IPS-20b (cell line): ENCODE measurements around the gene GABARAP.

Source experiments
- H3K27ac ChIP-seq: one replicate; pipeline ENCODE4 v1.5.1; 2013; ENCODE audit warnings: low read length
- H3K27me3 ChIP-seq: 2 replicates; pipeline ENCODE4 v1.6.1; 2013; ENCODE audit warnings: mild to moderate bottlenecking, low read length, inconsistent platforms; ENCODE audit not compliant: insufficient read depth
- H3K36me3 ChIP-seq: 2 replicates; pipeline ENCODE4 v1.6.1; 2013; ENCODE audit warnings: low read depth, mild to moderate bottlenecking, inconsistent platforms, low read length, moderate library complexity; ENCODE audit not compliant: insufficient read depth
- H3K4me1 ChIP-seq: 2 replicates; pipeline ENCODE4 v1.6.1; 2013; ENCODE audit warnings: mild to moderate bottlenecking, control low read depth, inconsistent platforms, low read length, moderate library complexity; ENCODE audit not compliant: insufficient read depth
- H3K4me3 ChIP-seq: 2 replicates; pipeline ENCODE4 v1.5.1; 2013; ENCODE audit warnings: mild to moderate bottlenecking, low read length, inconsistent platforms
- H3K9ac ChIP-seq: 2 replicates; pipeline ENCODE4 v1.6.1; 2013; ENCODE audit warnings: low read depth, mild to moderate bottlenecking, inconsistent platforms, low read length, moderate library complexity
- H3K9me3 ChIP-seq: 2 replicates; pipeline ENCODE4 v1.6.1; 2013; ENCODE audit warnings: mild to moderate bottlenecking, low read depth, low read length, inconsistent platforms; ENCODE audit not compliant: insufficient read depth

GABARAP gene

DNA sequence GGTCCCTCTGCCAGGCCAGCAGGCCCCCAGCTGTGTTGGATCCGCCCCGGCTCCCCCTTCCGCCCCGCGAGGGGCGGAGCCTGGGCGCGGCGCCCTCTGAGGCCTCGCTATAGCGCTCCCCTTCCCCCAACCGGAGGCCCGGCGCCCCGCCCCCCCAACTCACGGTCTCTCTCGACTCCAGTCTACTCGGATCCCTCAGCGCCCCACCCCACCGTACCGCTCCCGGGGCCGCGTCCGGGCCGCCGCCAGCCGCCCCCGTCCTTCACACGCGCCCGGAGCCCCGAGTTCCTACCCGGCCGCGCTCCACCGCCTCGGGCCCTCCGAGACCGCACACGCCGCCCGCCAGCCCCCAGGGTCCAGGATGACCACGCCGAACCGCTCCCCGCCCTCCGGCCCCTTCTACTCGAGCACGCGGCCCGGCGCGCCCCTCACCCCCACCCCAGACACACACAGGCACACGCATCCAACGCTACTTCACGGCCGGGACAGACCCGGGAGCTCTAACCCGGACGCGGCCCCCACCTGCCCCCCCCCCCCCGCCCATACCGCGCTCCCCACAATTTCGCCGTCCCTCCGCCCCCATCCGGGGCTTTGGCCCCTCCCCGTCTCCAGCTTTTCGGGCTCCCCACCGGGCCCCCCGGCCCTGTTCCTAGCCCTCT, 4.4 kb downstream of the GABARAP start:
- H3K9ac ChIP-seq = peak overlapping the region; percentile 72; the same call in 1 of the 2 replicates
- peak overlapping the region; percentile 72 for H3K27ac ChIP-seq
- peaks cover 39% of the 10 kb centered on the region for H3K36me3 ChIP-seq
- no peaks in the 10 kb centered on the region for H3K9me3 ChIP-seq
- peaks cover 24% of the 10 kb centered on the region for H3K4me1 ChIP-seq
- H3K4me3 ChIP-seq = peak overlapping the region; percentile 98
- no peaks in the 10 kb centered on the region for H3K27me3 ChIP-seq

- Histone ChIP-seq H3K27ac (peak overlapping the region; percentile 72), H3K4me3 (peak overlapping the region; percentile 68), H3K4me1 (peaks cover 24% of the 10 kb centered on the region), H3K27me3 (no peaks in the 10 kb centered on the region), H3K36me3 (peaks cover 39% of the 10 kb centered on the region), H3K9me3 (no peaks in the 10 kb centered on the region), H3K9ac (peak overlapping the region; percentile 70; the same call in 1 of the 2 replicates)
Measured at GRCh38 chr17:7237266-7237760, 4.9 kb downstream of the GABARAP start.

DNA sequence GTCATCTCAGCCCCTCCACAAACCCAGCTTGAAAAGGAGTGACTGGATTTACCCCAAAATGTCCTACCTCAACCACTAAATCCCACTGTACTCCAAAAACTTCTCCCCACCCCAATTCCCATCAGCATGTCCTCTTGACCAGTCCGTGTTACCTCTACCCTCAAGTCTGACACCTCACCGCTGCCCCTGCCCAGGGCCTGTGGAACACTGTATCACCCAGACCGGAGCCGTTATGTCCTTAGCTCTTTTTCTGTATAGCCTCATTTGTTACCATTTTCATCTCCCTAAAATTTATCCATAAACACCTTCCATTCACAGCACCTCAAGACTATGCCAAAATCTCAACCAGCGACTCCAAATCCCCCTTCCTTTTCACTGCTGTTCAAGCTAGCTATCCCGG, 5.4 kb downstream of the GABARAP start:
- Histone ChIP-seq H3K27me3 (no peaks in the 10 kb centered on the region), H3K36me3 (peaks cover 39% of the 10 kb centered on the region), H3K27ac (no peak overlapping the region), H3K4me1 (peaks cover 24% of the 10 kb centered on the region), H3K9ac (no peak overlapping the region), H3K9me3 (no peaks in the 10 kb centered on the region), H3K4me3 (peak overlapping the region; percentile 68; the same call in 1 of the 2 replicates)

GRCh38 chr17:7235693-7236665, 6.3 kb downstream of the GABARAP start:
- no peak overlapping the region for H3K9ac ChIP-seq
- no peak overlapping the region for H3K27ac ChIP-seq
- H3K4me1 ChIP-seq = peaks cover 20% of the 10 kb centered on the region
- no peaks in the 10 kb centered on the region for H3K9me3 ChIP-seq
- H3K27me3 ChIP-seq = no peaks in the 10 kb centered on the region
- H3K4me3 ChIP-seq = no peak overlapping the region
- peaks cover 39% of the 10 kb centered on the region for H3K36me3 ChIP-seq

GRCh38 chr17:7234083-7234951, 7.9 kb downstream of the GABARAP start, which contains the start of gene DVL2:
DVL2 (minus strand) TSS chr17:7234517; CDS start chr17:7234262, 255 bp downstream.
- peak within 1 kb of the TSS; percentile 98 for H3K9ac ChIP-seq
- no peaks in the 10 kb centered on the region for H3K27me3 ChIP-seq
- H3K27ac ChIP-seq = peak within 1 kb of the TSS; percentile 82
- peaks cover 47% of the 10 kb centered on the region for H3K36me3 ChIP-seq
- H3K4me1 ChIP-seq = peaks cover 13% of the 10 kb centered on the region
- peak within 1 kb of the TSS; percentile 100 for H3K4me3 ChIP-seq
- H3K9me3 ChIP-seq = no peaks in the 10 kb centered on the region

DNA sequence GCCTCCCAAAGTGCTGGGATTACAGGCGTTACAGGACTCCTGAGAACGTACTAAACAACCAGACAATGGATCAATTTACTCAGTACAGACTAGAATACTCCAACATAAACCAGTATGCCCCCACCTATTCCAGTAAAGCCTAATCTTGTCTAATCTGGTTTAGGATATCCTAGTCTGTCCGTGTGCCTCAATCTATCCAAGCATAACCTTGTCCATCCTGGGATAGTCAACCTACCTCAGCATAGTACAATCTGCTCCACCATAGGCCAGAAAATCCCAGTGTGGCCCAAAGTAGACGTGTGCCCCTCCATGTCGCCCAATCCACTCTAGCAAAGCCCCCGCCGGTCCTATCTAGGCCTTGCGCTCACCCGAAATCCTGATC, 8.6 kb downstream of the GABARAP start:
- peak overlapping the region; percentile 10 for H3K27ac ChIP-seq
- H3K4me3 ChIP-seq = peak overlapping the region; percentile 100
- H3K36me3 ChIP-seq = peaks cover 53% of the 10 kb centered on the region
- no peaks in the 10 kb centered on the region for H3K9me3 ChIP-seq
- no peaks in the 10 kb centered on the region for H3K27me3 ChIP-seq
- H3K4me1 ChIP-seq = peaks cover 13% of the 10 kb centered on the region
- H3K9ac ChIP-seq = peak overlapping the region; percentile 98

DNA sequence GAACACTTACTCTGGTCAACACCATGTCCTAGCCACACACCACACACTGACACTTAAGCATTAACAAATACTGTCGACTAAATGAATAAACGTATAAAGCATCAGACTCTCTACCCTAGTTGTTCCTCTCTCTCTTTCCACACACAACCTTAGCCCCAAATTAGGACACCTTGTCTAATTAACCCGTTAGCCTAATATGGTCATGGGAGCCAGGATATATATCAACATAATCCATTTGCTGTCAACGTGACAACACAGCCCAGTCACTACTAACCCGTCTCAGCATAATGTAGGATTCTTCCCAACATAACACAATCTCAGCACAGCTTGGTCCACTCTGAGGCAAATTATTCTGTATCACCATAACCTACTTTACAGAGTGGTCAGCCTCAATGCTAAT, 10.1 kb downstream of the GABARAP start:
- Histone ChIP-seq H3K4me1 (peaks cover 9% of the 10 kb centered on the region), H3K27ac (no peak overlapping the region), H3K36me3 (peaks cover 64% of the 10 kb centered on the region), H3K9me3 (no peaks in the 10 kb centered on the region), H3K9ac (no peak overlapping the region), H3K27me3 (no peaks in the 10 kb centered on the region), H3K4me3 (peak overlapping the region; percentile 12)

DNA sequence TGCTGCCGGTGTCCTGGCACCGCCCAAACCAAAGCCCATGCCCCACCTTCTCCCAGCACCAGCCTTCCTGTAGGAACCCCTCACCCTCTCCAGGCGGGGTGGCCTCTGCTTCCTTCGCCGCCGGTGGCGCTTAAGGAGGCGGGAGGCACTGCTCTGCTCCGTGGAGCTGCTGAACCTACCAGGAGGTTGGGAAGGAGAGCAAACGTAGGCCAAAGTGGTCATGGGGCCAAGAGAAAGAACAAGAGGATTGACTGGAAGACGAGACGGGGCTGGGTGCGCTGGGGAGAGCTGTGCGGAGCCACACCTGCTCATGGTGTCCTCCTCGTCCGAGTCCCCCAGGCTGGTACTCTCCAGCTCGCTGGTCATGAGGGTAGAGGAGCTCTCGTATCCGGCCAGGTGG, 12.7 kb downstream of the GABARAP start:
- Histone ChIP-seq H3K27ac (no peak overlapping the region), H3K9me3 (no peaks in the 10 kb centered on the region), H3K9ac (no peak overlapping the region), H3K27me3 (no peaks in the 10 kb centered on the region), H3K4me3 (no peak overlapping the region), H3K36me3 (peaks cover 64% of the 10 kb centered on the region), H3K4me1 (peaks cover under 1% of the 10 kb centered on the region; the same call in 1 of the 2 replicates)

DNA sequence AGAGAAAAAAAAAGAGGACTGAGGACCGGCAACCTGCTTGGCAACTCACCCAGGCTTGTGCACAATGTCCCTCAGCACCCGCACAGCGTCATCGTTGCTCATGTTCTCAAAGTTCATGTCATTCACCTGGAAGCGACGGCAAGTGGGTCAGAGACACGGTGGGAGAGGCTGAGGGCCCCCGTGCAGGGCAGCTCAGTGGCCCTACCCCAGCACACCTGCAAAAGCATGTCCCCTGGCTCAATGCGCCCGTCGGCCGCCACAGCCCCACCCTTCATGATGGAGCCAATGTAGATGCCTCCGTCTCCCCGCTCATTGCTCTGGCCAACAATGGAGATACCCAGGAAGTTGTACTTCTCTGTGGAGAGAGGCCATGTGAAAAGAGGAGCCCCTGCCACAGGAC, 13.3 kb downstream of the GABARAP start:
- peaks cover 69% of the 10 kb centered on the region for H3K36me3 ChIP-seq

GRCh38 chr17:7226721-7227710, 15.2 kb downstream of the GABARAP start:
- no peaks in the 10 kb centered on the region for H3K9me3 ChIP-seq
- no peak overlapping the region for H3K4me3 ChIP-seq
- no peak overlapping the region for H3K27ac ChIP-seq
- no peak overlapping the region for H3K9ac ChIP-seq
- H3K27me3 ChIP-seq = no peaks in the 10 kb centered on the region
- H3K4me1 ChIP-seq = no peaks in the 10 kb centered on the region; the same call in 1 of the 2 replicates
- peaks cover 88% of the 10 kb centered on the region for H3K36me3 ChIP-seq

More for the DNA sequence above, 13.3 kb downstream of the GABARAP start:
- no peak overlapping the region for H3K4me3 ChIP-seq
- no peaks in the 10 kb centered on the region for H3K27me3 ChIP-seq
- H3K4me1 ChIP-seq = no peaks in the 10 kb centered on the region; the same call in 1 of the 2 replicates
- H3K9me3 ChIP-seq = no peaks in the 10 kb centered on the region
- no peak overlapping the region for H3K27ac ChIP-seq
- no peak overlapping the region for H3K9ac ChIP-seq
